MCF 10A (cell line): Measurements from ENCODE around the gene EMC7. TPM values are rescaled to one million over a fixed set of nuclear protein-coding genes. Genes with fewer than 3 reads are reported as not detected.
A peak's percentile ranks its signal among the peaks of the same experiment; 100 is the strongest.

Experiments
- BruUV-seq: library from RNA; stranded (reverse); fragments of 400-500 nt; replicated peaks from 2 replicates; lab custom pipeline; 2021; lab: Mats Ljungman, UMichigan
- CTCF ChIA-PET: fragments of 300-600 bp; sonication (Branson Sonifier 250); formaldehyde crosslinking; extraction: SDS; loops from one replicate; lab custom pipeline; 2021; ENCODE audit warnings: antibody characterized with exemption, inconsistent platforms; lab: Yijun Ruan, JAX
- POLR2A ChIA-PET: fragments of 300-600, 350-650 bp; sonication (Branson Sonifier 250); formaldehyde crosslinking; extraction: SDS; loops from one replicate; lab custom pipeline; 2020; ENCODE audit warnings: antibody characterized with exemption, inconsistent platforms; lab: Yijun Ruan, JAX
- DNase-seq: peaks from one replicate; pipeline ENCODE4 v3.0.0-alpha.2; 2018; ENCODE audit not compliant: unreplicated experiment
- H3K27ac Mint-ChIP-seq: one replicate; pipeline ENCODE4 v1.8.0; 2022; ENCODE audit warnings: mild to moderate bottlenecking, low read depth, mixed read lengths; ENCODE audit not compliant: unreplicated experiment
- H3K27me3 Mint-ChIP-seq: one replicate; pipeline ENCODE4 v1.8.0; 2022; ENCODE audit warnings: mixed read lengths; ENCODE audit not compliant: insufficient read depth, unreplicated experiment
- H3K36me3 Mint-ChIP-seq: one replicate; pipeline ENCODE4 v1.8.0; 2022; ENCODE audit warnings: mild to moderate bottlenecking, moderate library complexity, mixed read lengths; ENCODE audit not compliant: insufficient read depth, unreplicated experiment
- H3K4me1 Mint-ChIP-seq: one replicate; pipeline ENCODE4 v1.8.0; 2022; ENCODE audit warnings: mixed read lengths; ENCODE audit not compliant: insufficient read depth, unreplicated experiment
- H3K4me3 Mint-ChIP-seq: one replicate; pipeline ENCODE4 v1.8.0; 2022; ENCODE audit warnings: mild to moderate bottlenecking, moderate library complexity, mixed read lengths; ENCODE audit not compliant: unreplicated experiment
- H3K9me3 Mint-ChIP-seq: one replicate; pipeline ENCODE4 v1.8.0; 2022; ENCODE audit warnings: mixed read lengths; ENCODE audit not compliant: unreplicated experiment
- intact Hi-C: fragments of 100-400 bp; cut with micrococcal nuclease; formaldehyde crosslinking; loops from 2 replicates; pipeline ENCODE4 v1.14.1; 2022
- total RNA-seq: library from RNA; stranded (reverse); gene quantifications from 2 replicates; pipeline ENCODE4 v1.2.3, GENCODE V29; 2022
- TF ChIP-seq, protein P1 (sequence below): fragments of 200-600 bp; IDR thresholded peaks from one replicate; pipeline ENCODE4 v1.8.0; 2022; ENCODE audit warnings: antibody characterized with exemption, mild to moderate bottlenecking; ENCODE audit not compliant: unreplicated experiment

The EMC7 gene
- total RNA-seq, 1 experiment from 2014 or later = 98.2 TPM

- Mint-ChIP-seq H3K27me3 (no peaks in the 10 kb centered on the region), H3K36me3 (peaks cover 10% of the 10 kb centered on the region), H3K9me3 (no peaks in the 10 kb centered on the region), H3K27ac (peak overlapping the region; percentile 61), H3K4me1 (peaks cover 10% of the 10 kb centered on the region), H3K4me3 (peak overlapping the region; percentile 79)
- no TSS peak for BruUV-seq
- ChIA-PET POLR2A (interaction anchor here (0.5 to 1.7 kb wide), 12 partner anchors 9 to 956 kb away, joined by 3 to 5 read pairs (median 3); partner anchors contain the start of genes EMC4, EMC7 and PGBD4), CTCF (interaction anchor here (0.6 to 0.8 kb wide), 3 partner anchors 17 to 35 kb away, joined by 3 read pairs; no protein-coding TSS in a partner anchor)
- TF ChIP-seq, protein P1, sequence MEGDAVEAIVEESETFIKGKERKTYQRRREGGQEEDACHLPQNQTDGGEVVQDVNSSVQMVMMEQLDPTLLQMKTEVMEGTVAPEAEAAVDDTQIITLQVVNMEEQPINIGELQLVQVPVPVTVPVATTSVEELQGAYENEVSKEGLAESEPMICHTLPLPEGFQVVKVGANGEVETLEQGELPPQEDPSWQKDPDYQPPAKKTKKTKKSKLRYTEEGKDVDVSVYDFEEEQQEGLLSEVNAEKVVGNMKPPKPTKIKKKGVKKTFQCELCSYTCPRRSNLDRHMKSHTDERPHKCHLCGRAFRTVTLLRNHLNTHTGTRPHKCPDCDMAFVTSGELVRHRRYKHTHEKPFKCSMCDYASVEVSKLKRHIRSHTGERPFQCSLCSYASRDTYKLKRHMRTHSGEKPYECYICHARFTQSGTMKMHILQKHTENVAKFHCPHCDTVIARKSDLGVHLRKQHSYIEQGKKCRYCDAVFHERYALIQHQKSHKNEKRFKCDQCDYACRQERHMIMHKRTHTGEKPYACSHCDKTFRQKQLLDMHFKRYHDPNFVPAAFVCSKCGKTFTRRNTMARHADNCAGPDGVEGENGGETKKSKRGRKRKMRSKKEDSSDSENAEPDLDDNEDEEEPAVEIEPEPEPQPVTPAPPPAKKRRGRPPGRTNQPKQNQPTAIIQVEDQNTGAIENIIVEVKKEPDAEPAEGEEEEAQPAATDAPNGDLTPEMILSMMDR = no peak
- peak; percentile 69 for DNase-seq
- intact Hi-C loops = loop anchor here (5.0 kb wide), 1 partner anchor 301 kb away; no protein-coding TSS in a partner anchor
Observed at GRCh38 chr15:34038023-34038870, 63.4 kb downstream of the EMC7 start.

Other genes with a start within 250 kb of the EMC7 start
- not detected in 2 replicates for gene CHRM5, start 133.4 kb downstream of the EMC7 start, total RNA-seq
- 42.4 and 43.5 TPM in 2 replicates for gene AVEN, start 62.7 kb downstream of the EMC7 start, total RNA-seq
- gene PGBD4, start 221 bp upstream of the EMC7 start, total RNA-seq = 2.4 and 2.6 TPM in 2 replicates
- gene KATNBL1, start 108.2 kb upstream of the EMC7 start, total RNA-seq = 38.2 and 47.6 TPM in 2 replicates
- gene EMC4, start 123.2 kb upstream of the EMC7 start, total RNA-seq = 115 and 119 TPM in 2 replicates
- 11.7 and 15.3 TPM in 2 replicates for gene SLC12A6, start 235.9 kb upstream of the EMC7 start, total RNA-seq
- gene NOP10, start 241.3 kb upstream of the EMC7 start, total RNA-seq = 168 and 187 TPM in 2 replicates
- gene NUTM1, start 241.5 kb upstream of the EMC7 start, total RNA-seq = not detected in 2 replicates